A549 treated with AZD2906 at 1 μM for 4 hours (cell line): ENCODE results near the gene ORC3. TPM values are rescaled to one million over a fixed set of nuclear protein-coding genes. Genes with fewer than 3 reads are reported as not detected.

Source experiments
- total RNA-seq: library from RNA; stranded (reverse); fragments of 200-300 nt; extraction: Qiagen RNA extraction; gene quantifications from 5 replicates; pipeline ENCODE4 v1.2.3, GENCODE V29; 2022

Gene ORC3
- total RNA-seq: 14.0 to 17.0 TPM (median 15.0 TPM) in 5 replicates

GRCh38 chr6:87589693-87590416 lies at the start of gene ORC3, which contains the start of gene RARS2:
TSS of gene ORC3 (plus strand) at chr6:87590135. CDS start at chr6:87590169, 34 bp downstream.
TSS of gene RARS2 (minus strand) at chr6:87589987. CDS start at chr6:87589957, 30 bp downstream.

GRCh38 chr6:87701676-87702588 lies 112.0 kb downstream of the ORC3 start, which contains the start of gene AKIRIN2:
TSS of gene AKIRIN2 (minus strand) at chr6:87702233. CDS start at chr6:87701684, 549 bp downstream.

Other genes starting within 250 kb of the ORC3 start
- 0.10 to 0.41 TPM (median 0.20 TPM) in 5 replicates for gene C6orf163, start 245.3 kb upstream of the ORC3 start, total RNA-seq
- gene CFAP206, start 182.2 kb upstream of the ORC3 start, total RNA-seq: 0.34 to 0.58 TPM (median 0.48 TPM) in 5 replicates
- gene SLC35A1, start 117.2 kb upstream of the ORC3 start, total RNA-seq: 8.0 to 9.5 TPM (median 8.4 TPM) in 5 replicates
- 18.6 to 19.7 TPM (median 19.5 TPM) in 5 replicates for gene RARS2, start 148 bp upstream of the ORC3 start, total RNA-seq
- gene AKIRIN2, start 112.1 kb downstream of the ORC3 start, total RNA-seq: 26.1 to 31.5 TPM (median 30.7 TPM) in 5 replicates